ENCODE measurements around the gene SIM1.

The SIM1 gene

GRCh38 chr6:100470422-100471120 is 5.8 kb upstream of the SIM1 start:
- DNase-seq (ENCODE audit: low read depth, low spot score): no peak

DNA sequence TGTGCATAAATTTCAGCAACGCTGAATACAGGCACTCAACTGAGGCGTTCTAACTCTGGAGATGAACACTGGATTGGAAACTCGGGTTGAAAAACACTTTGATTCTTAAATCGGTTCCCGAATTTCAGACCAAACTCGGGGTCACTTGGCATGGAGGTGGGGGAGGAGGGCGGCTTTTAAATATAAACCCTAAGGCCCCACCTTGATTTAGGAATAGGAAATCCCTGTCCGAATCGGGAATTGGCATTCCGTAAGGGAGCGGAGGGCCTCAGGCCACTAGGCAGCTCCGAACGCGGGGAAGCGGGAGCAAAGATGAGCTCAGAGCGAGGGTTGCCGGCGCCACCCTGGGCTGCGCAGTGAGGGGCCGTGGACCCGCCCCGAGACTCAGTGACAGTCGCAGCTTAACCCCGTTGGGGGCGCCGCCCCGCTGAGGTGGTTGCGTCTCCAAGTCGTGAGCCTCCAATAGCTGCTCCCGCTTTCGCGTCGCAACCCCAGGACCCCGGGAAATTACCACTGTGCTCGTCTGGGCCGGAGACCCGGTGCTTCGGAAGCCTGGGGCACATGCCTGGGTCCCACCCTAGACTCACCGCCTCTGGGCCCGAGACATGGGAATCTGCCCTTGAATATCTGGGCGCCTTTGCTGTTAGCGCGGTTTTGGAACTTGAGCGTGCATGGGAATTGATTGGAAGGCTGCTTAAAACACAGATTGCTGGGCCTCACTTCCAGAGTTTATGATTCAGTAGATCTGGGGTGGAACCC is 4.6 kb upstream of the SIM1 start:
- DNase-seq (ENCODE audit: low read depth, low spot score): no peak

DNA sequence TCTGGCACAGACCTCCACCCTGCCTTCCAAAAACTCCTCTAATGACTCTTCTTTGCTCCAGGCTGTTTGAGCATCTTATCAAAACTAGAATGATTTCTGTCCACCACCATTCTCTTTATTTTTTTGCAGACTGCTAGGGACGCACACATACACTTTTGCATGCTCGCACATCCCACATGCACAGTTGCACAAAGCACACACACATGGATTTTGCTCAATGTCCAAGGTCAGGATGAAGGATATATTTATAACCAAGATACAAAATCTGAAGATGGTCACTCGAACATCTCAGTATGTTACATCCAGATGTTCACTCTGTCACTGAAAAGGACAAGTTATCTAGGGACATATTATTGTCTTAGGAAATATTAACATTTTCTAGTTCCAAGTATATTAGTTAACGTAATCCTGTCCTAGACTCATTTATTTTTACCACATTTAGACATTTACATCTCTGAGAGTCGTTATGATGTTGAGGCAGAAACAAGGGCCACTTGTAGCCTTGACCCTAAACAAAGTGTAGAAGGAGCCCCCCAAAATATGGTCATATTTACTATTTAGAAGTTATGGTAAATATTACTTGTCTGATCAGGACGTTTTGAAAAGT is 3.4 kb upstream of the SIM1 start:
- DNase-seq (ENCODE audit: low read depth, low spot score): no peak

DNA sequence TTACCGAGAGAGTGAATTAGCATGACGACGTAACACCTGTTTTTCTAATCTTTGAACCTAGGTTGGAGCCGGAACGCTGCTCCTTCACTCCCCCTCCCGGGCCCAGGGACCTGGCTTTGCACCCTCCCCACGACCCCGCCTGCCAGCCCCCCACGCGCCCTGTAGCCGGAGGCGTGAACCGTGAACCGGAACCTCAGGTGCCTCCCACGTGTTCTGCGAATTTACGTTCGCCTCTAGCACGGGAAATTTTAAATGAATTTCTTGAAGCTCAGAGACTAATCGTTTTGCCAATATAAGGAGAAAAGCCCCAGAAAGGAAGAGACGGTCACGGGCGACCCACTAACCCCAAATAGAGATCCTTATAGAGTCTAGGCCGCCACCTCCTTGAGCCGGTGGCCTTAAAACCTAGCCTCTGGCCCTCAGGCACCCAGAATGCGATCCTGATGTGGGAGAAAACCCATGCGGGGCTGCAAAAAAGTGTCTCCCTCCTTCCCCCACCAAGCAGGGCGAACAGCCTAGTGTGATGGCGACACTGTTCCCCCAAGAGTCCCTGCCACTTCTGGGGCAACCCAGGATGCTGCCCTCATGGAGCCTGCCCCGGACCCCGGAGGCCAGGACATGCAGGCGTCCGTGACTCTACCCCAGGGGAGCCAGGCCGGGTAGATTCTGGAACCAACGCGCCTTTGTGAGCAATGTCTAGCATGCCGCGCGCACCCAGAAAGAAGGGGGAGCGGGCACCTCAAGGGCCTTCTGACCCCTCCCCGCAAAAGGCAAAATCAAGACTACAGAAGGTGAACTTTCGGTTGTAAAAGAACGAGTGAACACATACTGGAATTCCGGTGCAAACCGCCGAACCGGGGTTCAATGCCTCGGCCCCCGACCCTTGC is 2.7 kb upstream of the SIM1 start:
- no peak for DNase-seq (ENCODE audit: low read depth, low spot score)

GRCh38 chr6:100466410-100467128 is 1.8 kb upstream of the SIM1 start:
- no peak for DNase-seq (ENCODE audit: low read depth, low spot score)

DNA sequence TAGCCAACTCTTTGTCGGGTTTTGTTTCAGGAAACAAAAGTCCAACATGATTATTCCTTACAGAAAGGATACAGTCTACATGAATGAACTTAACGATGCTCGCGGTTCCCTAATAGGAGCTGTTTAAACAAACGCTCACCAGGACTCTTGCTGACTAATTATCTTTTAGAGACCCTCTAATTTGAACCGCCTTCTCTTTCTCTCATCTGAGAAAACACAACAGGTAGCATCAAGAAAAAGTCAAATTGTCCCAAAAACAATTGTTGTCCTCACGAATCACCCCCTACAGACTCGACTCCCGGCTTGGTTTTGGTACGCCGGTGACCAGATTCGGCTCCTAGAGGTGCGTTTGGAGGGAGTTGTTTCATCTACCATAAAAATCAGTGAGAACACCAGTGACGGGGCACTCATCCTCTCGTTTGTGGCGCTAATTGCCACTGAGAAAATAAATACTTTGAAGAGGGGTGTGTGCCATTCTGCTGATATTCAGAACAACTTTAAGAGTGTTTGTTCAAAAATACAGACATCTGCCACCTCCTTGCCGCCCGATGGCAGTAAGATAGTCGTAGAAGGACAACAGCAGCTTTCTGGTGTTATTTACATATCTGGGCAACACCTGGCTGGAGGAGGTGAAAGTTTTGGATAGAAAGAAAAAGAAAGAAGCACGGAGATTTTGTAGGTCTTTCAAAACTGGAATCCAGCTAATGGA is 1.1 kb upstream of the SIM1 start:
- no peak for DNase-seq (ENCODE audit: low read depth, low spot score)

GRCh38 chr6:100464162-100464851 is 414 bp downstream of the SIM1 start:
- no peak for DNase-seq (ENCODE audit: low read depth, low spot score)

DNA sequence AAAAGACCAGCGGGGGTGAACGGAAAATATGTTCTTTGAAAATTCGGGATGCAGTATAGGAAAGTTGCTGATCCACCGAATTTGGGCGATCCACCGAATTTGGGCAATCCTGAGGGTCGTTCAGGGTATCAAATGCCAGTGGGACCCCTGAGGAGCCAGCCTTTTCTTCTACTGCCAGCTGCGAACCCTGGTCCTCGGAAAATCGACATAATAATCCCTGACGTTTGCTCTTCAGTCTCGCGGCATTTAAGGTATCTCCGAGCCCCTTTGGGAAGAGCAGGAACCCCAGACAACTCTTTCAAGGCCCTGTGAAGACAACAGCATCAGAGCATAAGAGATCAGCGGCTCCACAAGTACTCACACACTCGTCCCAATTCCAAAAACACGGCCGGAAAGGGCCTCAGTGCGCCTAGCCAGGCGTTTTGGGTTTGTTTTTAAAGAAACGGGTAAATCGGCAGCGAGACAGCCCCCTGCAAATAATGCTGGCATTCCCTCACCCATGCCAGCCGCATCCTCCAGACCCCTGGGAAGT is 1.0 kb downstream of the SIM1 start:
- no peak for DNase-seq (ENCODE audit: low read depth, low spot score)

- no peak for DNase-seq (ENCODE audit: low read depth, low spot score)
These were observed 1.8 kb downstream of the SIM1 start for GRCh38 chr6:100462706-100463629.

DNA sequence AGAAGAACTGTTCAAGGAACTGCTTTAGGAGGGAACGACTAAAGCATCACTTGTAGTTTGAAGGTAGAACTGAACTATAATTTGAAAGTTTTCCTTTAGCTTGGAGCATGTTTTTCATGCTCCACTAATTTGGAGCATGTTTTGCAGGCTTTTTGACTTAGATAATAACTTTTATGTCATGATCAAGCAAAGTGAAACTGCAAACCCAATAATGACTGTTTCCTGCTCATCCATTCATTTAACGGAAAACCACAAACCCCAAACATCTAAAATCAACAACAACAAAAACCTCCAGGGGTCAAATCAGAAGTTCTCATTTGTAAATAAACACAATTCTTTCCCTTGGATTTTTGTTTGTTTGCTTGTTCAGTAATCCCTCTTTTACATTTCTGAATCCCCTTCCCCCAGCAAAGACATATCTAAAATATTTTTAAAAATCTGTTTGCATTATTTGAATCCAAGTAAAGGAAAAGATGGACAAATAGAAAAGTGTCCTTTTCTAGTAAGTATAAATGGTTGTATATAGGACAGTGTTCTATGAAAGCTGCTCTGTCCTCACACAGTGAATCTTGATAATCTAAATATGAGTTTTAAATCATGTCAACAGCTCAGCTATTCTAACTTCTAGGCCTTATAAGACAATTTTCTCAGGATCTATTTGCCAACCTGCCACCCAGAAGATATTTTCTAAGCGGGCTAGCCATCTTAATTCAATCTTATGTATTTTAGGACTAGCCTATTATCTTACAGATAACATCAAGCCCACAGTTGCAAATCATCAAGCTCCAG is 2.6 kb downstream of the SIM1 start:
- no peak for DNase-seq (ENCODE audit: low read depth, low spot score)

DNA sequence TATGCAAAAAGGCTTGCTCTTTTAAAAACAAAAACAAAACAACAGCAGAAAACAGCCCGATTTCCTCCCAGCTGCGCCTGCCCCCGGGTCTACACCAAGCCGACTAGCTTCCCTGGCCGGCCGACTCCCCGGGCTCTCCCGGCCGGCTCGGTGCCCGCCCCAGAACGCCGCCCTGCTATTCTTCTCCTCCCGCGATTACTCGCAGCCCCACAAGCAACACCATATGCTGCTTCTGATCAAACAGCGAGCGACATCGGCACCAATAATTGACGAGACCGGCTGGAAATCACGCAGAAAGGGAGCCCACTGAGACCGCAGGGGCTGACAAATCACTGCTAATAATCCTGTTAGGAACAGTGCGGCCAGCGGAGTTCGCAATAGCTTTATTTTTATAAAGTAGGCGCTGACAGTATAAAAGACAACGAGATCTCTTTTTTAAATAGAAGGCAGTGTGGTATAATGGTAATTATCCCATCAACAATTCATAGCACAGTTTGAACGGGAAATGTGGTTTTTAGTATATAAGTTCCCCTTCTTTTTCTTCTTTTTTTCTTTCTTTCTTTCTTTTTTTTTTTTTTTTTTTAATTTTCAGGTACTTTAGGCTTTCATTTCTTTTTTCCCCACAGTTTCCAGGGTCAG is 3.3 kb downstream of the SIM1 start:
- DNase-seq (ENCODE audit: low read depth, low spot score): no peak

DNA sequence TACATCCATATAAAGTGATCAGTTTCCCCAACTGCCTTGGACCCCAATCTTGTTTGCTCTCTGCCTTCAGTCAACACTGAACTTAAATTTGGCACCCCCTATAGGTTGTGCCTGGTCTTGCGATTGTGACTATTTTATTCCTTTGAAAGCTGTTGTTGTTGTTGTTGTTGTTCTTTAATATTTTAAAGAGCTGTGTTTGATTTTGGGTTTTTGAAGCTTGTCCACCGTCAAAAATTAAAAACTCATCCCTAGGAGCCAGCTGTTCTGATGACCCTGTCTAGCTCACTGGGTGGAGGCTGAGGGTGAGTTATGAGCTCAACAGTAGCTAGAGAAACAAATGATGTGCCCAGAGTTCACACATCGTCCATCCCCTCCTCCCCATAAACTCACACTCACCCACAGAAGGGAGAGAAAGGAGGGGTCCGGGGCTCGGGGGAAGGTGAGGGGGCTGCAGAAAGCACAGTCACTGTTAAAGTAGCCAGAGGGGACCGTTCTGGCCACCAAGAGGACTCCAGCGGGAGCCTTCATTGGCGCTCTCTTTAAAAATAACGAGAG is 4.0 kb downstream of the SIM1 start:
- DNase-seq (ENCODE audit: low read depth, low spot score): no peak

DNA sequence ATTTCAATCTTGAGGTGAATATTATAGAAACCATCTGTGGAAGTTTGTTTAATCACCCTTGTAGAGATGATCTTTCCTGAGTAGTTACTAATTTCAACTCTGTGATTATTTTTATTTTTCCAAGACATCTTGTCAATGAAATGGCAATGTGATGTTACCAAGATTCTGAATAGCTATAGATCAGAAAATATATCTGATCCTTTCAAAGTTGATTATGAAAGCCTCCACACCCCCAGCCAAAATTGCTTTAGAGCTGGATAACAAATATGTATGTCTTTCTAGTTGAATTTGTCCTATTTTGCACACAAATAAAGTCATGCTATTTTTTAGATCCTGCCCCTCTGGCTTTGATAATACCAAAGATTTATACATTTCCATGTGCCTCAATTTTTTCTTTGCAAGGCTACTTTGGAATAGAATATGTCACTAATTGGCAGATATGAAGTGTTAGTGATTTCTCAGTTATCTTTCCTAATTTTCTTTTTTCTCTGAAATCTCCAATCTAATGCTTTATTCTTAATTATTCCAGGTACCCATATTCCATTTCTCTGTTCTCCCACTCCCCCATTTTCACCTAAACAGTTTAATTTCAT is 5.0 kb downstream of the SIM1 start:
- no peak for DNase-seq (ENCODE audit: low read depth, low spot score)

DNA sequence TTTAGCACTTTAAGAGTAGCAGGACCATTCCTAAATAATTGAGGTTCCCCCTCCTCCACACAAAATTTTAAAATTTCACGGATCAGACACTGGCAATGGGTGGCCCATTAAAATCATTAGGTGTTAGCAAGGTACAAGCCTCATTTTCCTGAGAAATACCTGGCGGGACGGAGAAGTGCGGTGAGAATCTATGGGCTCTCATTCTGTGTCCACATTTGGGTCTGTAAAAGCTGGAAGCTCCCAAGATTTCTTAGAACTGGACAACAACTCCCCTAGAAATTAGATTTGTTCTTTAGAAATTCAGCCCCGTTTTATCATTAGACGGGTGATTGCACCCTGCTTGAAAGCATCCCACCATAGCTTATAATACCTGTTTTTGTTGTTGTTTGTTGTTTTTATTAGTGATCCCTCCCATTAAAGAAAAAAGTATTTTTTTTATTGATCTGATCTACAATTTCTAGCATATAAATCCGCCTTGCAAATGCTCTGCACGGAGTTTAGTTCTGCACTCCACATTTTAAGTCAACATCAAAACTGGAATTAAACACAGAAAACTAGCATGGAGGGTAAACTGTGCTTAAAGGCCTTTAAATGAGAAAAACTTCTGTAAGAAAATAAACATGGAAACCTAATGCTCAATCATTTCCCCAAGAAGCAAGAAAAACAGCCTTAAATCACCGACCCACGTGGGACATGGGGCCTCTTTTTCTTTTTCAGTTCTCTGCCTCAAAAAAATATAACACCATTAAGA is 5.7 kb downstream of the SIM1 start:
- no peak for DNase-seq (ENCODE audit: low read depth, low spot score)

DNA sequence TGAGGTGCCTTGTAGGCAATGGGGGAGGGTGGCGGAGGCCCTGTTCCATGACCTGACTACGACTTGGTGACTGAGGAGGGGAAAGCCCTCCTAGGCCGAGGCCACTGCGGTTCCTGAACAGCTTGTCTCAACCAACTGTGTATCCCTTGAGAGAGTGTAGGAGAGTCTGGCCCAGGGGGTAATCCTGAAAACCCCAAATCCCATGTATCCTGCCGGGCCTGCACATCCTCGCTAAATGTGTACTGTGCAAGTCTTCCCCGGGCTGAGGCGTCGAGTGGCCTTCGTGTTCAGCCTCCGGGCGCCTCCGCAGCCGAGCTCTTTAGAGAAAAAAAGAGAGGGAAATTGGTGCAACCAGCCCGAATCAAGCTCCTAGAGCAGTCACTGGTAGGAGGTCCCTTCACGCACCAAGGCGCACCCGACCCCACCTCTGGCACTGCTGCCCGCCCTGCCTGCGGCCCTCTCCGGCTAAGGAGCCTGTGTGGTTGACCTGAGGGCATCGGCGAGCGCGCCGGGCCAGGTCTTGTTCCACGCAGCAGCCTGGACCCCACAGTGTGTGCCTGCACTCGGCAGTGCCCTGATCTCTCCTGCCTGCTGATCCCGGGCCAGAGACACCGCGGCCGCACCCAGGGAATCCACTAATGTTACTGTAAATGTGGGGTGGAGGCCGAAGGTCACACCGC is 7.3 kb downstream of the SIM1 start:
- no peak for DNase-seq (ENCODE audit: low read depth, low spot score)

DNA sequence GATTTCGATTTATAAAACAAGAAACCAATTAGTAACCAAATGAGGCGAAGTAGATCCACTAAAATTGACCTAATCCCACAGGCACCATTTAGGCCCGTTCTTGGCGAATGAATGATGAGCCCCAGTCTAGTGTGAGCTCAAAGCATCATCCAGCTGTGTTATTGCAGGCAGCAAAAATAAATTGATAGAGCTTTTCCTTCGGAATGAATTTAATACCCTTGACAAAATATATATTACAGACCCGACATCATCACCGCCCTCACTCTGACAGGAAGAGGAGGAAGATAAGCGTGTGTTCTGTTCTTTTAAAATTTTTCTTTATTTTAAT is 7.8 kb downstream of the SIM1 start:
- no peak for DNase-seq (ENCODE audit: low read depth, low spot score)

All from activated naive CD8-positive, alpha-beta T cell treated with anti-CD3 and anti-CD28 coated beads, Interleukin-2, amount 50 U/mL, for 16 hours (primary cell).